ENCODE measurements around the gene DGKB.

Gene DGKB

DNA sequence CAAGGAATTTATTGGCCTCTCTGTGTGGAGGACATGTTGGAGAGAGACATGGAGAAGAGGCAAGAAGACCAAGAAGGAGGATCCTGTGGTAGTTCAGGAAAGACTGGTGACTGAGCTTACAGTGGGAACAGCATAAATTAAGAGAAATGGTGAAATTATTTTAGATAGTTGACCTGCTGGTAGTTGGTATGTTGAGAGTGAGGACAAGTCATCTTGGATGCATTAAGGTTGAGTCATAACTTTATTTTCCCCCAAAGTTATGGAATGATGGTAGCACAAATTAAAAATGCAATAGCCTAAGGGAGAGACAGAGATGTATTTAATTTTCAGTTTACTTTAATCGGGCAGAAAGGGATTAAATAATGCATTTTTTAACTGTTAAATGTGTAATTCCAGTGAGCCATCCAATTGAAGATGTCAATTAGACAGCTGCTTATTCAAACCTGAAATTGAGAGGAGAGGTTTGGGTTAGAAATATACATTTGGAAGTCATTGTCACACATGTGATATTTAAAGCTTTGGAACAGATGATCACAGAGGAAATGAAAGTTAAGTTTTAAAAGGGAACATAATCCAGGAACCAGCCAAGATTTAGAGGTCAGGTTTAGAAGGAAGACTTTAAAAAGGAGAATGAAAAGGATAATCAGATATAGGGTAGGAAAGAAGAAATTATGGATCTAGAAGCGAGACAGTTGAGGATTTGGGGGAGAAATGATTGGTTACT lies 80.6 kb downstream of the DGKB start:
- DNase-seq: no peak

DNA sequence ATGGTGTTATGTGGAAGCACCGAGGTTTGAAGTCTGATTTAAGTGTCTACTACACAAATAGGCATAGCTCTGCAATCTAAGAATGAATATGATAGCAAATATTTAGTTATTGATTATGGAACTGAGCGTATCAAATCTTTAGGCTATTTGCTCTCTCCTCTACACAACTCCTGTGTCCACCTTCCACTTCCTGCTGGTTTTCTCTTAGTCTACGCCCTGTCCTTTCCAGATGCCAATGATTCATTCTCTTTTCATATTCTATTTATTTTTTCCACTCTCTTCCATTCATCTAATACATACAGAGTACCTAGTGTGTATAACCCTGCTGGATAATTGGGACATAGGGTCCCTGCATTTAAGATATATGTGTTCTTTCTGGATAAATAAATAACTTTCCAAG lies 83.7 kb downstream of the DGKB start:
- DNase-seq: no peak

DNA sequence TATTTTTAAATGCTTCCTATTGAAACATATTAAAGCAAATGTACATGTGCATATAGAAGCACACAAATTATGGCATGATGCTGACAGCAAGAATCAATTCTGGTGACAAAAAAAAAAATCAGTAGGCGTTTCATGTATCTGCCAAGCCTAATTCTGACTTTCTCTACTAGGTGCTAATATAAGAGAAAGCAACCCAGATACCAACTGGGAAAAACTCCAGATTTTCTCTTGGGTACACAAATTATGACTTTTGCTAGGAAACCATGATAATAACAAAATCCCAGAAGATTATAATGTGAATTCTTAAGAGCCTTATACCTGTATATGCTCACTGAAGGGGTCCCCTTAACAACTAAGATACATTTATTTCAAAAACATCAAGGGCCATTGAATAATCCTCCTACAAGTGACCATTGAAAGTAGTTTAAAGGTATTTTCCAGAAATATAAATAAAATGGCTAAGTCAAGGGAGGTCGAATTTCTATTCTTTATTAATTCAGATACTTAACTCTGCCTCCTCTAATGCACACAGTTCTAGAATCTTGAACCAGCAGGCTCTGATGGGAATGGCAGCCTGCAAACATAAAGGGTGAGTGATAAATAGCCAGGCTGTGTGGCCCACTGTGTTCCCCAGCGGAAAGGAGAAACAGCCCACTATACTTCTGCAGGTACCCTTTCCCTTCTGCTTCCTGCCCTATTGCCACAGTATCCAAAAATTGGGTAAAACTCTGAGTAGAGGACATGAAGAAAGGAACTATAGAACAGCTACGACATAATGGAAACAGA lies 84.5 kb downstream of the DGKB start:
- DNase-seq: no peak

DNA sequence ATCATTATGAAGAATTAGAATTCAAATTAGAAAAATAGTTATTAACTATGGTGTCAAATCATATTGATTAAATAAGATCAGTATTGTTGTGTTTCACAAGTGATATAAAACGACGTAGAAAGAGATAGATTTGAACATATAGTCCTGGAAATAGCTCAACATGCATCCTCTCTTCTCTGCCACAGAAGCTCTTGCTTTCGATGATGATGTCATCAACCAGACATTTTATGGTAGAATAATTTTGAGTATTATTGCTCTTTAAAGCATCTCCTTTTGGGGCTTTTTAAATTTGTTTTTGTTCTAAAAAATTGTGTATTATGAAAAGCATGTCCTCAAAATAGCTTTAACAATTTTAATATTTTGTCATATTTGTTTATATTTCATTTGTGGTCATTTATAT lies 95.0 kb downstream of the DGKB start:
- no peak for DNase-seq

DNA sequence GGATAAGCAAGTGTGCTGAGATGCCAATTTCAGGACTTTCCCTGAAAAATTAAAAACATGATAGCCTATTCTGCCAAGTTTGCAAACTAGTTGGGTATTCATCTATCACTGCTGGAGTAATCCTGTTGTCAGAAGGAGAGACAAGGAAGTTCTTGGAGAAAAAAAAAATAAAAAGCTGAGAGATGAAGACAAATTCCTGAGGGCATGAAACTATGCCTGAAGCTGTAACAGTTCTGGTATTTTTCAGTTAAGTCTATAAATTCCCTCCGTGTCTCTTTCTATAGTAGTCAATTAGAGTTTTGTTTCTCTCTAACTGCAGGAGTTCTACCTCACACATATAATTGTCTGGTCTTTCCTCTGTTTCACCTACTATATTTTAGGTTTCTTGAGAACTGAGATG lies 95.7 kb downstream of the DGKB start:
- DNase-seq: no peak

DNA sequence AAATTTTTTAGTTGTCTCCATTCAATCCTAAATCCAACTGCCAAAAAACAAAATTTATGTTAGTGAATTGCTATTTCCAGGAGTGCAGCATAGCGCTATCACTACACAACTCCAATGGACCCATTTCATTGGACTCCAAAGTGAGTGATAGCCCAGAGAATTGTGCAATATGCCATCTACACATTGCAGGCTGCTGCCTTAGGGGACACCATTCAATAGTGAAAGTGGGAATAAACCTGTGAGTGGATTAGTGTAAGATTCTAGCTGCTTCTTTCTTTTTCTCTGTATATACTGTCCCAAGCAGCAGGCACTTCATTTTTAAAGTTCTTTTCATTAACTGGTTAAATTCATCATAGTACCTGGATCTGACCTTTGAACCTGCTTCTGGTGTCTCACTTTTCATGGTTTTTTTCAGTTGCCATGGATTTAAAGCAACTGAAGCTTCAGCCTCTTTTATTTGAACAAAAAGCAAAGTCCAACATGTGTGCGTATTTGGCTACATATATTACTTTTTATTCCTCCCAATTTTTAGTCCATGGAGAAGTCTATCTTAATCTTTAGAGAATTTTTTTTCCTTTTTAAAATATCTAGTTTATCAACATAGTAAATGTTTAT lies 97.3 kb downstream of the DGKB start:
- no peak for DNase-seq

DNA sequence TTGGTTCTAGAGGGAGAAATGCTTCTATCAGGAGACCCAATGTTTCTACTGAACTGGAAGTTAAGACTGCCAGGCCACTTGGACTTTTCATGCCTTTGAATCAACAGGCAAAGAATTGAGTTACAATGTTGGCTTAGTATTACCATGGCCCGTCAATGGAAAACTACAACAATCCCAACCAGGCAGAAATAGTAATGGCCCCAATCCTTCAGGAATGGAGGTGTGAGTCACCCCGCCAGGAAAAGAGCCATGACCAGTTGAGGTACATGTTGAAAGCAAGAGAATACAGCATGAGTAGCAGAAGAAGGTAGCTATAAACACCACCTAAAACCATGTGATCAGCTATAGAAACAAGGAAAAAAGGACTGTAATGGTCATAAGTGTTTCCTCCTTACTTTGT lies 101.9 kb downstream of the DGKB start:
- DNase-seq: no peak

DNA sequence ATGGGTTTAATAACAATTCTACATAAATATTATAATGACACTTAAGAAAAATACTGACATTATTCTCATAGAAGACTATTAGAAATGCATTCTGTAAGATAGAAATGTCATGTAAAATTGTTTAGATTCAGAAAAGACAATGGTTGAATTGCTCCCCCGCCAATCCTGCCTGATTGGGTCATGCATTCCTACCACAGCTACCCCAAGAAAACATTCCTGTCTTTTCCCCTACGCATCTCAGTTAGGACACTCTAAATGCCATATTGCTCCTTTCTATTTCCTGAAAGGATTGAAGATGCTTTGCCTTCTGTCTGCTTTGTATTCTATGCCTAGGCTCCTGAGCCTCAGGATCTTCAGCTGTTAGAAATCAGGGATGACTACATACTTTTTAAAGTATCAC lies 109.4 kb downstream of the DGKB start:
- no peak for DNase-seq

DNA sequence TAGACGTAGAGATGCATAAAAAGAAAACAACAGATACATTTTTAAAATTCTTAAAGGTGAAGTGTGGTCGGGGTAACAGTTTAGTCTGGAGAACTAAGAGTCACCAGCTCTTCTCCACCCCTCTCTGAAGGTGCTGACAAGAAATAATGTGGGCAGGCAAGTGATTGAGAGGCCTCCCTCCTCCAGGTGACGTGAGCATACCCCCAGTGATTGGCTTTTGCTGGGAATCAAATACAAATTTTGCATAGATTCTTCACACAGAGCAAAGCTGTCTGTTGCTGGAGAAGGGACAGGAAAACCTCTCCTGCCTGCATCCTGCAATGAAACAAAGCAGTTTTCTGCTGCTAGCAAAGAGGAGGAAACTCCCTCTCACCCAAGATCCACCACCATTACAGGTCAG lies 115.0 kb downstream of the DGKB start:
- no peak for DNase-seq

DNA sequence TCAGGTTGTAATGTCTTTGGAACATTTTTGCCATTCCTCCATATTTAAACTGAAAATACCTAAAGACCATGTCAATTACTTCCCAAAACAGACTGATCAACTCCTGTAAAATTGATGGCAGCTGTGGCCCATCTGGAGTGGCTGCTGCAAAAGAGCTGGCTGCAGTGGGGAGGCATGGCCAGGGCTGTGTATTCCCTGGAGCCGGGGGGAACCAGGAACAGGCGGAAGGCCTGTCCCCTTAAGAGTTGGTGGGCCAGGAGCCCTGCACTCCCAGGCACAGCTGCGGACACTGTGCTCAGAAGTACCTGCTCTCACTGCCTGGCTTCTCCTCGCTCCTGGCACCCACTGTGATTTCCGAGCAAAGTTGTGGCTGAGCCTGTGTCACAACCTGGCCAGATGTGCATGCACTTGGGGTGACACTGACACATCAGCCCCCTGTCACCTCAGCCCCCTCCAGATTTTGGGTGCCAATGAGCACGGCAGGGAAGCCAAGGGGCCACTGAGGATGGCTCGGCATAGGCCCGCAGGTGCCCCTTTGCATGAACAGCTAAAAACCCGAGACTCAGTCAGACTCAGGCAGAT lies 116.1 kb downstream of the DGKB start:
- DNase-seq: no peak

DNA sequence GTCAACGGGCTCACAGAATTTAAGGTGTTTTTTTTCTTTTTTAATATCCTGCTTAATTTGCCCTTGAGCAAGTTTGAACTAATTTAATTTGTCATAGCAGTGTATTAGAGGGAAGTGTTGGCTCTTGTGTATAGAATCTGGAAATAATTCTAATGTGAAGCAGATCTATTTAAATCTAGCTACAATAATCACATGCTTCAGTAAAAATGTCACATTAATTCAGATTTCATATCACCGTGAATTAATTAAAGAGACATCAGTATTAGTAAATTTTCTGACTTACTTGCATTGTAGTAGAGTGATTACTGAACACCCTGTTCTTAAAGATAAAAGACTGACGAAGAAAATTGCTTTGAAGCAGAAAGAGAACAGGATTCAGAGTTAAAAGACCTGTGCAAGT lies 124.7 kb downstream of the DGKB start:
- DNase-seq: no peak

DNA sequence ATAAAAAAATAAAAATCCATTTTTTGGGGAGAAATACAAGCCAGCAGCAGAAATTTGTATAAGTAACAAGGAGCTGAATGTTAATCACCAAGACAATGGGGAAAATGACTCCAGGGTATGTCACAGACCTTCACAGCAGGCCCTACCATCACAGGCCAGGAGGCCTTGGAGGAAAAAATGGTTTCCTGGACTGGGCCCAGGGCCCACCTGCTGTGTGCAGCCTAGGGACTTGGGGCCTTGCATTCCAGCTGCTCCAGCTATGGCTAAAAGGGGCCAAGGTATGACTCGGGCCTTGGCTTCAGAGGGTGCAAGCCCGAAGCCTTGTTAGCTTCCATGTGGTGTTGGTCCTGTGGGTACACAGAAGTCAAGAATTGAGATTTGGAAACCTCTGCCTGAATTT lies 126.3 kb downstream of the DGKB start:
- no peak for DNase-seq

DNA sequence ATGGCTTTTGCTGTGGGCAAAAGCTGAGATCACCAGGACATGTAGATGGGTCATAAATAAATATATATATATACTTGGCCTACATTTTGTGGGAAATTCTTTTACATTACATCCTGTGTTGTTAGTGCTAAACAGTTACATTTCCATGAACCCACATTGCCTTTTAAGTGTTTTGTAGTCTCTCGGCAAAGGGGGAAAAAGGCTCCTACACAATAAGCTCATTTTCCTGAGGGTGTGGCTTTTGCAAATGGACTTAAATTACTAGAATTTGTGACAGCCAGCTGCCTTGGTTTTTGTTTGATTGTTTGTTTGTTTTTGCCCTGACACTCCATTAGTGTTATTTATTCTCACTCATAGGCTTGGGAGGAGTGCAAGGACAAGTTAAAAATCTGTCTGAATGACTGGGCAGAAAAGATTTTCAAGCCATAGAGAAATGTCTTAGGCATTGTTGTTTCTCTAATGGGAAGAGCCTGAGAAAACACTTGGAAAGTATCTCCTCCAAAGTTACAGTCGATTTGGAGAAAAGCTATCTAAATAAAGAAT lies 128.8 kb downstream of the DGKB start:
- DNase-seq: no peak

DNA sequence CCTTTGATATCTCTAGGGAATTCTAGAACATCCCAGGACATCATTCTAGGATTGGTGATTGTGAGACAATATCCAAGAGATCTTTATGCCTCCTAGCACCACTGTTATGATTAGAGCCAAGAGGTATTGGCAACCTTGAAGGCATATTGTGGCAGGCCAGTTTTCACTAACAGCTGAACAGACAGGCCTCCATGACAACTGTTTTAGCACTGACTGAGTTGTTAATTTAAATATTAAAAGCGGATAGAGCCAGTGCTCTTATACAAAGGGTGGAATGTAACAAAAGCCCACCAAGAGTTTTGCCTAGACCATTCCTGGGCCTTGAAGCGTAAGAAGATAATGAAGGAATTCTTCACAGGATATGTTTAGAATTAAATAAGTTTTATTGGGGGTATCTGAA lies 131.9 kb downstream of the DGKB start:
- no peak for DNase-seq

DNA sequence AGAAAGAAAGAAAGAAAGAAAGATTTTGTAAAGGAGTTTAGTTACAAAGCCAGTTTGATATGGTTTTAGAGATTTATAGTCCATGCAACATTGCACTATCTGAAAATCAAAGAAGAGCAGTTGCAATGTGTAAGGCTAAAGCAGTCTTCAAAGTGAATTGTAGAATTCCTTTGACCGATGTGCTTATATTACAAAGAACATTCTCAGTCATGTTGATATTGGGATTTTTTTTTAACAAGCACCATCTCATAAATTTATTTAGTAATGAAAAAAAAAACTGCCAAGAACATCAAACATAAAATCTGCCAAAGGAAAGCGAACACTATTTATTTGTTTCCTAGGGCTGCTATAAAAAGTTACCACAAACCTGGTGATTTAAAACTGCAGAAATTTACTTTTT lies 133.3 kb downstream of the DGKB start:
- no peak for DNase-seq

DNA sequence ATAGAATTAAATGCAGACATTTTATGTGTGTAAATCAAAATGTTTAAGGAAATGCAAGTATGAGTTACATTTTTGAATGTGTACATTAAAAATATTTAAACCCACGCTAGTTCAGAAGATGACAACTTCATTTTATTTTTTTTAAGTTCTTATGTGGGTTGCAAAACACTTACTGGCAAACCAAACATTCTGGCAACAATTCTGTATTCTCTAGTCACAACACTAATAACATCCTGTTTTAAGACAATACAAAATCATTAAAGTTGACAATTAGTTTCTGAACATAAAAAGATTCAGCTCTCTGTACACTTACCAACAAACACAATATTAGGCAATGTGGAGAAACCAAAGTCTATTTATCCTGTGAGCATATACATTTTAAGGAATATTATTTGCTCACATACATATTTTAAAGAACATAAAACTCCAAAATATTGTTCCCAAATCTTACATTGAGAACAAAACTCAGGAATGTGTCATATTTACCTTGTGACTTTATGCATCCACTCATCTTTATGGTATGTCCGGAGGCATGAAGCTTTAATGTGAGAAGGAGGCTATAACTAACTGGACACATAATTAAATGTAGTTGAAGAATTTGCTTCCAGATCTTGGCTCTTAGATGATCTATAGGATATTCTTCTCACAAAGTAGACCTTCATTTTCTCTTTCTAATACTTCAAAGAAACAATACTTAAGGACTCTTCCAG lies 134.7 kb downstream of the DGKB start:
- DNase-seq: no peak

DNA sequence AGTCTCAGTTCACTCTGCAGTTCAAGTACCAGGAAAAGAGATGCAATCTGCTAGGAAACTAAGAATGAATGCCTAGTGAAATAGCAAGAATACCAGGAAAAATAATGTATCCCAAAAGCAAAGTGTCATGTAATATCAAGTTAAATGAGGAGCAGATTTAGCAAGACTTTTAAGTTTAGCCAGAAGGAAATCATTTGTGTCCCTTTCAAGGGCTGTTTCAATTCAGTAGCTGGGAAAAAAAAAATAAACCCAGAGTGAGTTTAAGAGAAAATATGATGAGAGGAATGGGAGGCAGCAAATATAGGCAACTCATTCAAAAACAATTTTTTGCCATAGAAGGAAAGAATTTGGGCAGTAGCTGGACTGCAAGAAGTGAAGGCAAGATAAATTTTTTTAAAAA lies 135.8 kb downstream of the DGKB start:
- DNase-seq: no peak

DNA sequence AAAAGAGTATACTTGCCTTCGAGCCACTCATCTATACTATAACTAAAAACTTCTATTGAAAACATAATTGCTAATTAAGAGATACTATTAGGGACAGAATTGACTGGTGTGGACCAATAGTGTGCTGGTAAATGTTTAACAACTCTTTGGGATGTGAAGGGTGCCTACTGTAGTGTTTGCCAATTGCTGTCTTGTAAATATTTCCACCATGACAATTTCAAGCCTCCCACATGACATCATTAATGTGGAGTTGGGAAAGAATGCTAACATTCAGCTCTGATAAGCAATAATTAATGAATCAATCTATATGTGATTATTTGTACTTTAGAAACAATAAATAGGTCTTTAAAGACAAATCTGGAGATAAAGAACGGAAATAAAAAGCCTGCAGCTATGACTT lies 136.8 kb downstream of the DGKB start:
- DNase-seq: no peak

DNA sequence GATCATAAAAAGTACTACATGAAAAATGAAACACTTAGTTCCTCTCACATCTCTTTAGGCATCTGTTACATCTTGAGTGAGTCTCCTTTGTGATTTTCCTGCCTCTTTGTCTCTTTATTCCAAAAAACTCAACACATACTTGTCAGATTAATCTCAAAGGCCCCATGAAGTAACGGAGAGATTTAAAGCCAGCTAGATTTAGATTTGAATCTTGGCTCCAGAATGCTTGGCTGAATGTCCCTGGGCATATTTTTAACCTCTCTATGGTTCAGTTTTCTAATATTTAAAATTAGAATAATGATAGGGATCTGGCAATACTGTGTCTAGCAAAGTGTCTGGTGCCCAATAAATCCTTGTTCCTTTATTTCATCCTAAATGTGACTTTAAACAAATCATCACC lies 140.0 kb downstream of the DGKB start:
- DNase-seq: no peak

DNA sequence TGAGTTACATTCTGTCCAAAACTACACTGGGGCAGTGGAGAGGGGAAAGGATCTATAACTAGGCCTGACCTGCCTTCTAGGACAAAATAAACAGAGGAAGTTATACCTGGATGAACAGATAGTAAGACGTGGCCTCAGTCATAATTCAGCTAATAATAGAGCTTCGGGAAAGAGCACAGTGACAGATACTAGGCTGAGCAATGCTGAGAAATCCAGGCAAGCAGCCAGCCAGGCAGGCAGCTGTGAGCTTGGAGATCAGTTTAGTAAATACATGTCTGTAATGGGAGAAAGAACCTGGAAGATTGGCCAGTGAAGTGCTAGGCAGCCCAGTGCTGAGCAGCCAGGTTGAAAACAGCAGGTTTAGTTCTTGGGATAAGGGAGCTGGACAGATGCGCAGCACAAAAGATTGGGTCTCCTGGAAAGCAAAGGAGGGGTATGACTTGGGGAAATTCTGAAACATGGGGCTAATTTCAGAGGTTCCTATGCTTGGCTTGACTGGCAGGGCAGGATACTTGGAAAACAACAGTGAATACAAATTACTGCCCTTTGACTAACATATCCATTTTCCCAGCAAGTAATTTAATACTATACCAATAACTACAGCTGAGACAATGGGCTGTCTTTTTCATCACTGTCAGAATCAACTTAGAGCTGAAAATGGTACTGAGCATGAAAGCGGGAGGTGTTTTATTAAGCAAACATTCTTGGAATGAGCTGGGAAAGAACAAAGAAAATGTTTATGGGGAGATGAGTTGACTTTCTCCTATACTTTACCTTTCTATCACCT lies 140.8 kb downstream of the DGKB start:
- no peak for DNase-seq

DNA sequence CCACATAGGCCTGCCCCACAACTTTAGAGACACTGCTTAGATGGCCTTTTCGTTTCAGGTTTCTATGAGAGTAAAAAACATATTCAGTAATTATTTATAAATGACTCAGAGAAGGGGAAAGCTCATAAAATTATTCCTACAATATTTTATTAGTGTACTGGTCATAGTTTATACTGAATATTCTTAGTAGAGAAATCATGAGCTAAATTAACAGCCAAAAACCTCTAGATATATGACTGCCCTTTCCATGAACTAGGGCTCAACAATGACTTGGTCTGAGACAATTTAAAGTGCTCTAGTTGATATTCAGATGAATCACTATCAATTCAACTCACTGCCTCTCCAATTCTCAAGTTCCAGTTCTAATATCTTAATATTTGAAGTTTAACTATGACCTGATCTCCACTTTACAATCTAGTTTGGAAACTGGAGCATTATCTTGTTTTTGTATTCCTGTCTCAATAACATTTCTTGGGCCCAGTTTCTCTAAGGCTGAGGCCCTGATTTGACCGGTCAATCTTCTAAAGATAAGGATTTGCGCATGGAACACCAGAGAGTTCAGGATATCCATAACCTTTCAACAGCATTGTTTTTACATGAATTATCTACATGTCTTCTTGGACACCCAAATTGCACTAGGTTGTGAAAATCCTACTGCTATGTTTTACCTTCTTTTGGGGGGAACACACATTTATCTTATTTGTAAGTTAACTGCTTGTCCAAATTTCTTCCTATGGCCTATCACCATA lies 141.6 kb downstream of the DGKB start:
- no peak for DNase-seq
